Esophagus mucosa (tissue), 1 donor: Measurements from ENCODE around the gene H2BK1. TPM values are rescaled to one million over a fixed set of nuclear protein-coding genes. Genes with fewer than 3 reads are reported as not detected.

Source experiments
- ATAC-seq: fragments of 200-7000 bp; cut with Tn5 transposase; one replicate; pipeline ENCODE4 v1.9.1; 2020
- total RNA-seq: library from RNA; stranded (reverse); gene quantifications from one replicate; pipeline ENCODE4 v1.2.4, GENCODE V29; 2023
- donor health status: DM: yes; HTN: yes; CAD: no.

H2BK1 gene
- total RNA-seq, 1 donor from 2014 or later: not detected

GRCh38 chr7:151177310-151177709 lies 33.0 kb downstream of the H2BK1 start:
- ATAC-seq: no peak

GRCh38 chr7:151176401-151176800 lies 33.9 kb downstream of the H2BK1 start:
- no peak for ATAC-seq

GRCh38 chr7:151175793-151176311 lies 34.4 kb downstream of the H2BK1 start:
- no peak for ATAC-seq

GRCh38 chr7:151175047-151175792 lies 35.1 kb downstream of the H2BK1 start:
- ATAC-seq: no peak

DNA sequence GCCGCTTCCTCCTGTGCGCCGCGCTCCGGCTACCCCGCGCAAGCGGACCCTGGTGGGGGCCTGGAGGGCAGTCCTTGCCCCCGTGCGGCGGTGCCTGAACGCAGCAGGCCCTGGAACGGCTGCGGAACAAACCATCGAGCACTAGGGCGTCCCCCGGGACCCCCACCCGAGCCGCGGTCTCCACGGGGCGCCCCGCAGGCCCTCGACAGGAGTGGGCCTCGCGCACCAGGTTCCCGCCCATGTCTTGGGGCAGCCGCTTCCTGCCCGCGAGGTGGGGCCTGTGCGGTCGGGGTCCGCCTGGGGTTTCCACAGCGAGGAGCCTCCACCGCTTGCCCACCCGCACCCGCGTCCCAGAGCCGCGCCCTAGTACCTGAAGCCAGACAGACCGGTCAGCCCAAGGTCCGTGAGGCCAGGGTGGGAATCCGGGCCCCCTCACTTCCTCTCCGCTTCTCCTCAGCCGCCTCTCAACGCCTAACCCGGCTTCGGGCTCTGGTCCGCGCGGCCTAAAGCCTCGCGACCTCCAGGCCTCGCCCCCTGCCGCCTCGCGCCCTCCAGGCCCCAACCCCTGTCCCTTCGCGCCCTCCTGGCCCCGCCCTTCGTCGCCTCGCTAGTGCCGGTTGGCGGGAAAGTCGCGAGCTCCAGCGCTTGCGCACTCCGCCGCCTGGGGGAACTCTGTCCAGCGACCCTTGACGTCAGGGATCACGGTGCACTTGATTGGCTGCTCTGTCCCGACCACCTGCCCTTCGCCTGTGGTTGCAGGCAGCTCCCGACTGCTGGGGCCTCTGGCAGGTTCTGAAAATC lies 35.8 kb downstream of the H2BK1 start:
- ATAC-seq: no peak

GRCh38 chr7:151173386-151174245 lies 36.7 kb downstream of the H2BK1 start:
- ATAC-seq: no peak

DNA sequence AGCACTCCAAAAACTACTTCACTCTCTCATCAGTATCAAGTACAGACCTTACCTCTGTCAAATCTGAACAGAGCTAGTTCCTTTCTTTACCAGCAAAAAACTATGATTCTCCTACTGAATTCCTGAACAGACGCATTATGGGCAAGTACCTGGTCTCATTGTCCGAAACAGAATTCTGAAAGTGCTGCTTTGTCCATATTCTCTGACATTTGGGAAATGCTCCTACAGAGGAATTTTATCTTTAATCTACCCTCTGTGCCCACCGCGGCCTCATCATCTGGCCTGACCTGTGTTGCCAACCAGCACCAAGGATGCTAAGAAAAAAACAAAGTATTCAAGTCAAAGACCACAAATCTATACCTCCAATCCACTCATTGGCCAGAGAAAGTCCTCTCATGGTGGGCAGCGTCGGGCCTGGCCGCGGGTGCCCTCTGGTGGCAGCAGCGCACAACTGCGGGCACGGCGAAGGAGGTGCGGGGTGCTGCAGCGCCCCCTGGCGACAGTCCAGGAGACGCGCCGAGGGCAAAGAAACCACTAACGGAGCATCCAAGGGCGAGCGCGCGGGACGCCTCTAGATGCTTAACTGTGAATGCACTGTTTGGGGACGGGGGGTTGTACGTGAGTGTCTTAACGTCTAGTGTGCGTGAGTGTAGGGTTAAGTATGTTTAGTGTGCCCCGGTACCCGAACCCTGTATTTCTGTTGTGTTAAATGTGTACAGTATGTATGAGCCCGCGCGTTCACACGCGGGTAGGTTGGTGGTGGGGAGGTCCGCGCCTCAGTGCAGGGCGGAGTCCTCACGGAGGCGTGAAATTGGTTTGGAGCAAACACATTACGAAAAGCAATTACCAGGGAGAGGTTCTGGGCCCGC lies 37.8 kb downstream of the H2BK1 start:
- peak; percentile 90 for ATAC-seq

DNA sequence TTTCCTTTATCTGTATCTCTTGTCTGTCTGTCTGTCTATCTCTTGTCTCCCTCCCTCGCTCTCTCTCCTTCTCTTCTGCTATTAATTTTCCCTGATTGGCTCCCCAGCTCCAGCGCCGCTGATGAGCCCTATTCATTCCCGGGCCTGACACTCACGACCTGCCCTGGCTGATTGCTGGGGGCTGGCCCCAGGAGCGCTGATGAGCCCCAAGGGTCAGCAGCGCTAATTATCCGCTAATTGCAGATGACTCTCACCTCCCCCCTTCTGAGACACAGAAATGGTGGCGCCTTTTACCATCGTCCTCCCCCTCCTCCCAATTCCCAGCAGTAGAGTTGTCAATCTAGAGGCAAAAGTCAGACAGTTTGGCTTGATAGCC lies 41.5 kb downstream of the H2BK1 start:
- ATAC-seq: no peak

- peak; percentile 59 for ATAC-seq
Measured at GRCh38 chr7:151168003-151168786, 42.1 kb downstream of the H2BK1 start.

- peak; percentile 53 for ATAC-seq
Measured at GRCh38 chr7:151167197-151167961, 42.9 kb downstream of the H2BK1 start, which contains the start of gene GBX1. Gene GBX1 (minus strand): TSS chr7:151167694. CDS start chr7:151167548, 146 bp downstream.

- ATAC-seq: peak; percentile 13
Measured at GRCh38 chr7:151166629-151167196, 43.6 kb downstream of the H2BK1 start.

DNA sequence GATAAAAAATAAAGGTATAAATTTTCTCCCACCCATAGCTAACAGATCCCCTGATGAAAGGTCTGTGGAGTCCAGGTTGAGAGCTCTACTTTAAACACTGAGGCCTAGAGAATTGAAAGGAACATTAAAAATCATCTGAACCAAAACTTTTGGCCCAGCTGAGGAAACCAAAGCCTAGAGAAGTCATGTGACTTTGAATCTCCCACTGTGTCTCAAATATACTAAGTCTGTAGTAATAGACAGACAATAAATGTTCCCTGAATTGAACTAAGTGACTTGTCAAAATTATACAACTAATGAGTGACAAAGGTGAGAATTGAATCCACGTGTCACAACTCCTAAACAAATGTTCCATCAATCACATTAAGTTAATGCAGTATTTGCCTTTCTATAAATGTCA lies 48.5 kb downstream of the H2BK1 start:
- no peak for ATAC-seq

Other genes with a start within 250 kb of the H2BK1 start
- gene KCNH2, start 232.2 kb downstream of the H2BK1 start, total RNA-seq: 0.20 TPM
- 3.1 TPM for gene NOS3, start 219.5 kb downstream of the H2BK1 start, total RNA-seq
- 16.7 TPM for gene ATG9B, start 186.0 kb downstream of the H2BK1 start, total RNA-seq
- gene ABCB8, start 182.0 kb downstream of the H2BK1 start, total RNA-seq: 25.1 TPM
- gene ASIC3, start 162.0 kb downstream of the H2BK1 start, total RNA-seq: 0.52 TPM
- 11.4 TPM for gene CDK5, start 152.6 kb downstream of the H2BK1 start, total RNA-seq
- 35.9 TPM for gene SLC4A2, start 150.9 kb downstream of the H2BK1 start, total RNA-seq
- 55.5 TPM for gene FASTK, start 129.7 kb downstream of the H2BK1 start, total RNA-seq
- 23.2 TPM for gene TMUB1, start 127.0 kb downstream of the H2BK1 start, total RNA-seq
- gene AGAP3, start 124.0 kb downstream of the H2BK1 start, total RNA-seq: 76.1 TPM
- gene GBX1, start 42.8 kb downstream of the H2BK1 start, total RNA-seq: not detected
- not detected for gene ASB10, start 23.2 kb downstream of the H2BK1 start, total RNA-seq
- 25.7 TPM for gene ABCF2, start 16.7 kb upstream of the H2BK1 start, total RNA-seq
- gene CHPF2, start 22.0 kb upstream of the H2BK1 start, total RNA-seq: 10.9 TPM
- 6.7 TPM for gene SMARCD3, start 38.2 kb upstream of the H2BK1 start, total RNA-seq
- gene NUB1, start 131.3 kb upstream of the H2BK1 start, total RNA-seq: 19.8 TPM
- 0.48 TPM for gene WDR86, start 199.6 kb upstream of the H2BK1 start, total RNA-seq
- not detected for gene CRYGN, start 229.7 kb upstream of the H2BK1 start, total RNA-seq